Stomach (tissue), 9 donors: ENCODE data around the gene USP6NL. TPM values are rescaled to one million over a fixed set of nuclear protein-coding genes. Genes with fewer than 3 reads are reported as not detected.

Experiments used
- DNase-seq, 2 donors: peaks; one replicate each; pipeline versions ENCODE4 v3.0.0 to v3.0.0-alpha.2; 2013 to 2019
- H3K27ac ChIP-seq, 5 donors: fragments of 200-600 bp in 4 of 5; sonication (generic) in 4 of 5; one replicate each; pipeline ENCODE4 v1.5.1; 2013 to 2019; ENCODE audit warnings: mild to moderate bottlenecking in 1 of 5, moderate library complexity in 1 of 5
- H3K27me3 ChIP-seq, 3 donors: fragments of 200-600 bp; sonication (generic); one replicate each; pipeline ENCODE4 v1.5.1; 2017 to 2019; ENCODE audit warnings: mixed run types in 1 of 3
- H3K36me3 ChIP-seq, 4 donors: fragments of 200-600 bp; sonication (generic); 1 replicate in 3 of 4; 2 replicates in 1 of 4; pipeline ENCODE4 v1.5.1; 2016 to 2019
- H3K4me1 ChIP-seq, 4 donors: fragments of 200-600 bp; sonication (generic); one replicate each; pipeline ENCODE4 v1.5.1; 2016 to 2019
- H3K4me3 ChIP-seq, 4 donors: fragments of 200-600 bp; sonication (generic) in 3 of 4; one replicate each; pipeline ENCODE4 v1.5.1; 2016 to 2019; ENCODE audit warnings: mild to moderate bottlenecking in 1 of 4
- H3K9me3 ChIP-seq, 4 donors: fragments of 200-600 bp; sonication (generic); one replicate each; pipeline ENCODE4 v1.5.1; 2016 to 2019
- EP300 ChIP-seq: sonication (generic); formaldehyde crosslinking; IDR thresholded peaks from one replicate; pipeline ENCODE4 v1.6.1; 2017; ENCODE audit warnings: antibody characterized with exemption
- POLR2A ChIP-seq, 4 donors: fragments of 450-650 bp; IDR thresholded peaks; one replicate each; pipeline ENCODE4 v1.6.1; 2016; ENCODE audit warnings: antibody characterized with exemption in 4 of 4, control low read depth in 2 of 4, mild to moderate bottlenecking in 1 of 4, moderate library complexity in 1 of 4
- POLR2AphosphoS5 ChIP-seq, 3 donors: sonication (generic); formaldehyde crosslinking; IDR thresholded peaks; one replicate each; pipeline ENCODE4 v1.6.1; 2016; ENCODE audit warnings: antibody characterized with exemption in 3 of 3
- whole genome bisulfite sequencing, 5 donors: extraction: QIAGEN DNeasy Blood & Tissue Kit in 3 of 5; methylation state at CpG; one replicate each; pipeline versions ENCODE4 v1.1.5 to v1.1.7; 2013 to 2018; 5-methylcytosine and 5-hydroxymethylcytosine counted together
- intact Hi-C: fragments of 100-400 bp; cut with DNase I; formaldehyde crosslinking; loops from one replicate; pipeline ENCODE4 v1.15.1; 2023; ENCODE audit warnings: low total_unique reads
- polyA plus RNA-seq, 3 donors: library from polyadenylated mRNA; stranded (reverse); fragments of 200-250 nt; gene quantifications; one replicate each; pipeline ENCODE4 v1.2.3, GENCODE V29; 2013
- total RNA-seq, 5 donors: library from RNA; depleted of rRNA; stranded (reverse); fragments of >200 nt; gene quantifications; one replicate each; pipeline versions ENCODE4 v1.1.0 to v1.2.3, GENCODE V29; 2014 to 2016
- TF ChIP-seq, protein P1 (sequence below), 7 experiments: fragments of 450-650 bp in 4 of 7; fragments of 200-600 bp in 3 of 7; sonication (generic) in 3 of 7; IDR thresholded peaks; one replicate each; pipeline ENCODE4 v1.5.1; 2016 to 2019; ENCODE audit warnings: antibody characterized with exemption in 7 of 7, control low read depth in 2 of 7, mild to moderate bottlenecking in 1 of 7
- donor health status: healthy with polysubstance abuse.
- donor health status: Bipolar disorder and iron deficiency.
- donor health status: healthy.

Gene USP6NL
- total and polyA plus RNA-seq, 8 donors: 4.7 to 31.5 (median 6.3) TPM

DNA sequence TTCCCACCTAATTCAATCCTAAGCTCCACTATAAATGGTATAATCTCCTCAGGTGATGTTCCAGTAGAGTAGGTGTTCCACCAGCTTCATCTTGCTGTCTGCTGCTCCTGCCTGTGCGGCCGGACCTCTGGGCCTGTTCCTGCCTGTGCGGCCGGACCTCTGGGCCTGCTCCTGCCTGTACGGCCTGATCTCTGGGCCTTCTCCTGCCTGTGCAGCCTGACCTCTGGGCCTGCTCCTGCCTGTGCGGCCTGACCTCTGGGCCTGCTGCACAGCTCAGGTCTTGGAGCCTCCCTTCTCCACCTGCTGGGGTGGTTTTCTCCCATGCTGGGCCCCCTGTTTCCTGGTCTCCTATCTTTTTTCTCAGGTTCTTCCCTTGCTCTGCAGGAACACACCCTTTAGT is 117.8 kb downstream of the USP6NL start:
- H3K4me3 ChIP-seq: no peak overlapping the region
- H3K9me3 ChIP-seq: no peaks in the 10 kb centered on the region
- H3K4me1 ChIP-seq: no peaks in the 10 kb centered on the region
- intact Hi-C loops: no loop called here
- no peak overlapping the region for H3K27ac ChIP-seq
- DNase-seq: no peak
- peaks cover 0 to 55% (median 42%) of the 10 kb centered on the region in 4 donors for H3K36me3 ChIP-seq
- TF ChIP-seq, protein P1, sequence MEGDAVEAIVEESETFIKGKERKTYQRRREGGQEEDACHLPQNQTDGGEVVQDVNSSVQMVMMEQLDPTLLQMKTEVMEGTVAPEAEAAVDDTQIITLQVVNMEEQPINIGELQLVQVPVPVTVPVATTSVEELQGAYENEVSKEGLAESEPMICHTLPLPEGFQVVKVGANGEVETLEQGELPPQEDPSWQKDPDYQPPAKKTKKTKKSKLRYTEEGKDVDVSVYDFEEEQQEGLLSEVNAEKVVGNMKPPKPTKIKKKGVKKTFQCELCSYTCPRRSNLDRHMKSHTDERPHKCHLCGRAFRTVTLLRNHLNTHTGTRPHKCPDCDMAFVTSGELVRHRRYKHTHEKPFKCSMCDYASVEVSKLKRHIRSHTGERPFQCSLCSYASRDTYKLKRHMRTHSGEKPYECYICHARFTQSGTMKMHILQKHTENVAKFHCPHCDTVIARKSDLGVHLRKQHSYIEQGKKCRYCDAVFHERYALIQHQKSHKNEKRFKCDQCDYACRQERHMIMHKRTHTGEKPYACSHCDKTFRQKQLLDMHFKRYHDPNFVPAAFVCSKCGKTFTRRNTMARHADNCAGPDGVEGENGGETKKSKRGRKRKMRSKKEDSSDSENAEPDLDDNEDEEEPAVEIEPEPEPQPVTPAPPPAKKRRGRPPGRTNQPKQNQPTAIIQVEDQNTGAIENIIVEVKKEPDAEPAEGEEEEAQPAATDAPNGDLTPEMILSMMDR (IDR thresholded peaks at IDR 0.05): no peak
- TF ChIP-seq EP300 (no peak), POLR2A (IDR thresholded peaks at IDR 0.05) (no peak), POLR2AphosphoS5 (IDR thresholded peaks at IDR 0.05) (no peak)
- 96 to 98% (median 97%) methylated on average over 6 of the region's 6 CpGs for WGBS, 5 donors
- H3K27me3 ChIP-seq: no peaks in the 10 kb centered on the region

DNA sequence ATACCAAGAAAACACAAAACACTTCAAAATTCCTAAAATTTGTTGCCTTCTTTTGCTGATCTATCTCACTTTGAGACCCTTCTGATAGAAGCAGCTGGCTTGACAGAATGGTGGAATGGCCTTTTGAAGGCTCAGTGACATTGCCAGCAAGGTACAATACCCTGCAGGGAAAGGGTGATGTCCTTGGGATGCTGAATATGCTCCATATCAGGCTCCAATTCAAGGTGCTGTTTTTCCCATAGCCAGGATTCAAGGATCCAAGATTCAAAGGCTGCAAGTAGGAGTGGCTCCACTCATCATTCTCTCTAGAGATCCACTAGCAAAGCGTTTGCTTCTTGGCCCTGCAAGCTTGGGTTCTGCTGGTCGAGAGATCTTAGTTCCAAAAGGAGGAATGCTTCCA is 120.4 kb downstream of the USP6NL start:
- DNase-seq: no peak
- 87 to 100% (median 92%) methylated on average over 2 of the region's 2 CpGs for WGBS, 5 donors
- no peaks in the 10 kb centered on the region for H3K27me3 ChIP-seq
- H3K36me3 ChIP-seq: peaks cover 0 to 56% (median 44%) of the 10 kb centered on the region in 4 donors
- H3K27ac ChIP-seq: no peak overlapping the region
- no peak overlapping the region for H3K4me3 ChIP-seq
- no peaks in the 10 kb centered on the region for H3K4me1 ChIP-seq
- TF ChIP-seq POLR2A (IDR thresholded peaks at IDR 0.05) (no peak), EP300 (no peak), POLR2AphosphoS5 (IDR thresholded peaks at IDR 0.05) (no peak)
- TF ChIP-seq, protein P1 (IDR thresholded peaks at IDR 0.05): no peak
- intact Hi-C loops: no loop called here
- no peaks in the 10 kb centered on the region for H3K9me3 ChIP-seq

DNA sequence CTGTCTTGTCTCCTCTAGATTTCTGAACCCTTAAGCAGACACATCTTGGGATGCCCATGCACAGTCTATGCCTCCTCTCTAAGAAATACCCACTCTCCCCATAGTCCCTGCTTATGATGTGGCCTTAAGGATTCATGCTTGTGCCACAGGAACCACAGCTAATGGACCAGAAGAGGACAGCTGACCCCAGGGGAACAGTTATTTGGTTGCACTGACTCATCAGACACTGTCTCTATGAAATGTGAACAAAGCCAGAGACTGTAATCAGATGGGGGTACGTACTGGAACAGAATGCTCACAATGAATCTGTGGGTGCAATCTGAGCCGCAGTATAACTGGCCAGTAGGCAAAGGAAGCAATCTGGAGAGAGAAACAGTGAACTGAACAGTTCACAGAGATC is 121.9 kb downstream of the USP6NL start:
- H3K4me3 ChIP-seq: no peak overlapping the region
- no peaks in the 10 kb centered on the region for H3K27me3 ChIP-seq
- H3K27ac ChIP-seq: no peak overlapping the region
- H3K9me3 ChIP-seq: no peaks in the 10 kb centered on the region
- peaks cover 0 to 63% (median 51%) of the 10 kb centered on the region in 4 donors for H3K36me3 ChIP-seq
- TF ChIP-seq, protein P1 (IDR thresholded peaks at IDR 0.05): no peak
- TF ChIP-seq POLR2A (IDR thresholded peaks at IDR 0.05) (no peak), POLR2AphosphoS5 (IDR thresholded peaks at IDR 0.05) (no peak), EP300 (no peak)
- DNase-seq: no peak
- intact Hi-C loops: no loop called here
- WGBS, 5 donors: 89 to 97% (median 91%) methylated on average over 2 of the region's 2 CpGs
- no peaks in the 10 kb centered on the region for H3K4me1 ChIP-seq

DNA sequence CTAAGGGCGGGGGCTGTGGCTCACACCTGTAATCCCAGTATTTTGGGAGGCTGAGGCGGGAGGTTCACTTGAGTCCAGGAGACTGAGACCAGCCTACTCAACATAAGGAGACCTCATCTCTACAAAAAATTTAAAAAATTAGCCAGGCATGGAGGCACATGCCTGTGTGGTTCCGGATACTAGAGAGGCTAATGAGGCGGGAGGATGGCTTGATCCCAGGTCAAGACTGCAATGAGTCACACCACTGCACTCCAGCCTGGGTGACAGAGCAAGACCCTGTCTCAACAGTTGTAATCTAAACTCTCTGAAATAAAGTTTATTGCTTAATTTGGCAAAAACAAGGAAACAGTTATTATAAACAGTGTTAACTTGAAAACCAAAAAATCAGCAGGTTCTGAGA is 123.3 kb downstream of the USP6NL start:
- TF ChIP-seq POLR2A (IDR thresholded peaks at IDR 0.05) (no peak), EP300 (no peak), POLR2AphosphoS5 (IDR thresholded peaks at IDR 0.05) (no peak)
- no peaks in the 10 kb centered on the region for H3K27me3 ChIP-seq
- no peaks in the 10 kb centered on the region for H3K4me1 ChIP-seq
- 88 to 95% (median 94%) methylated on average over 4 of the region's 4 CpGs for WGBS, 5 donors
- intact Hi-C loops: no loop called here
- H3K9me3 ChIP-seq: no peaks in the 10 kb centered on the region
- no peak overlapping the region for H3K4me3 ChIP-seq
- no peak overlapping the region for H3K27ac ChIP-seq
- peaks cover 0 to 58% (median 52%) of the 10 kb centered on the region in 4 donors for H3K36me3 ChIP-seq
- DNase-seq: no peak
